PC-9 (cell line): ENCODE data around the gene RNF13. TPM values are rescaled to one million over a fixed set of nuclear protein-coding genes. Genes with fewer than 3 reads are reported as not detected.
"Not testable (repeated sequence)": the region's sequence is repeated elsewhere in the genome, so short reads cannot be mapped to it uniquely, and the experiment has no call there.

Experiments used
- BruUV-seq: library from RNA; stranded (reverse); fragments of 400-500 nt; replicated peaks from 2 replicates; lab custom pipeline; 2021; lab: Mats Ljungman, UMichigan
- CTCF ChIA-PET: fragments of 300-600 bp; sonication (Branson Sonifier 250); formaldehyde crosslinking; loops from one replicate; lab custom pipeline; 2022; ENCODE audit warnings: antibody characterized with exemption; lab: Charles Lee
- POLR2A ChIA-PET: fragments of 300-600 bp; sonication (Branson Sonifier 250); formaldehyde crosslinking; loops from one replicate; lab custom pipeline; 2022; ENCODE audit warnings: antibody characterized with exemption; ENCODE audit not compliant: unreplicated experiment; lab: Charles Lee
- DNase-seq, 2 experiments: peaks; one replicate each; pipeline versions ENCODE4 v3.0.0 to v3.0.0-alpha.2; 2015 to 2022; ENCODE audit warnings: mixed read lengths in 1 of 2
- H2AFZ ChIP-seq: fragments of 200-600 bp; sonication (generic); 2 replicates; pipeline ENCODE4 v1.8.1; 2017; ENCODE audit warnings: antibody characterized with exemption
- H3F3A ChIP-seq: fragments of 200-600 bp; sonication (generic); 2 replicates; pipeline ENCODE4 v1.8.1; 2017; ENCODE audit warnings: antibody characterized with exemption, mild to moderate bottlenecking, low read depth; ENCODE audit not compliant: insufficient read depth
- H3K27ac ChIP-seq: fragments of 200-600 bp; sonication (generic); 2 replicates; pipeline ENCODE4 v1.6.1; 2016; ENCODE audit warnings: mixed run types
- H3K27me3 ChIP-seq: fragments of 200-600 bp; sonication (generic); 2 replicates; pipeline ENCODE4 v1.6.1; 2016; ENCODE audit warnings: low read depth, mixed run types; ENCODE audit not compliant: insufficient read depth
- H3K36me3 ChIP-seq: fragments of 200-600 bp; sonication (generic); 2 replicates; pipeline ENCODE4 v1.6.1; 2016; ENCODE audit warnings: low read depth, mixed run types
- H3K4me1 ChIP-seq: fragments of 200-600 bp; sonication (generic); replicated peaks from 2 replicates; pipeline ENCODE4 v1.6.1; 2016; ENCODE audit warnings: mixed run types; ENCODE audit not compliant: insufficient read depth
- H3K4me2 ChIP-seq: fragments of 200-600 bp; sonication (generic); 2 replicates; pipeline ENCODE4 v1.6.1; 2017; ENCODE audit warnings: mixed run types
- H3K4me3 ChIP-seq: fragments of 200-600 bp; sonication (generic); 2 replicates; pipeline ENCODE4 v1.6.1; 2016; ENCODE audit warnings: mixed run types
- H3K79me2 ChIP-seq: fragments of 200-600 bp; sonication (generic); 2 replicates; pipeline ENCODE4 v1.6.1; 2017; ENCODE audit warnings: low read depth, mixed run types
- H3K9me2 ChIP-seq: fragments of 200-600 bp; sonication (generic); 2 replicates; pipeline ENCODE4 v1.8.1; 2017; ENCODE audit warnings: mild to moderate bottlenecking; ENCODE audit not compliant: insufficient read depth
- H3K9me3 ChIP-seq: fragments of 200-600 bp; sonication (generic); 2 replicates; pipeline ENCODE4 v1.8.1; 2016; ENCODE audit warnings: low read depth; ENCODE audit not compliant: insufficient read depth
- H4K20me1 ChIP-seq: fragments of 200-600 bp; sonication (generic); 2 replicates; pipeline ENCODE4 v1.8.1; 2017; ENCODE audit not compliant: insufficient read depth
- EZH2 ChIP-seq: fragments of 200-600 bp; sonication (generic); IDR thresholded peaks from 2 replicates; pipeline ENCODE4 v1.8.0; 2017; ENCODE audit warnings: antibody characterized with exemption, low read depth
- intact Hi-C: fragments of 100-400 bp; cut with micrococcal nuclease; formaldehyde crosslinking; loops from one replicate; pipeline ENCODE4 v1.10.0; 2022; ENCODE audit not compliant: unreplicated experiment
- total RNA-seq: library from RNA; stranded (reverse); gene quantifications from 2 replicates; pipeline ENCODE4 v1.2.3, GENCODE V29; 2021
- TF ChIP-seq, protein P1 (sequence below): fragments of 200-600 bp; sonication (generic); conservative IDR thresholded peaks from 2 replicates; pipeline ENCODE4 v1.6.1; 2017; ENCODE audit warnings: mixed run types, antibody characterized with exemption, mild to moderate bottlenecking, moderate library complexity

The RNF13 gene
- total RNA-seq, 1 experiment from 2014 or later = 65.0 TPM

- no TSS peak for BruUV-seq
- no peaks in the 10 kb centered on the region for H3K4me1 ChIP-seq
These were observed 15.4 kb downstream of the RNF13 start for GRCh38 chr3:149828390-149828789.

GRCh38 chr3:149829631-149830030, 16.6 kb downstream of the RNF13 start:
- H3K9me2 ChIP-seq, H4K20me1 ChIP-seq, POLR2A ChIA-PET, CTCF ChIA-PET, BruUV-seq, H3K4me3 ChIP-seq, intact Hi-C loops, H3K4me2 ChIP-seq, H3K27me3 ChIP-seq, H3K4me1 ChIP-seq, H3F3A ChIP-seq, DNase-seq, H3K27ac ChIP-seq, H2AFZ ChIP-seq: not testable (repeated sequence)
- Histone ChIP-seq H3K9me3 (peaks cover 36% of the 10 kb centered on the region), H3K79me2 (peaks cover 90% of the 10 kb centered on the region), H3K36me3 (0 out of 2 replicates have a peak, but pooled peaks cover 16% of the 10 kb centered on the region)

More at GRCh38 chr3:149828390-149828789, 15.4 kb downstream of the RNF13 start:
- H3K4me2 ChIP-seq = no peak overlapping the region
- H4K20me1 ChIP-seq = no peaks in the 10 kb centered on the region; the same call in 1 of the 2 replicates
- H3K27me3 ChIP-seq = no peaks in the 10 kb centered on the region
- H3K27ac ChIP-seq = no peak overlapping the region
- intact Hi-C loops = no loop called here
- TF ChIP-seq, protein P1, sequence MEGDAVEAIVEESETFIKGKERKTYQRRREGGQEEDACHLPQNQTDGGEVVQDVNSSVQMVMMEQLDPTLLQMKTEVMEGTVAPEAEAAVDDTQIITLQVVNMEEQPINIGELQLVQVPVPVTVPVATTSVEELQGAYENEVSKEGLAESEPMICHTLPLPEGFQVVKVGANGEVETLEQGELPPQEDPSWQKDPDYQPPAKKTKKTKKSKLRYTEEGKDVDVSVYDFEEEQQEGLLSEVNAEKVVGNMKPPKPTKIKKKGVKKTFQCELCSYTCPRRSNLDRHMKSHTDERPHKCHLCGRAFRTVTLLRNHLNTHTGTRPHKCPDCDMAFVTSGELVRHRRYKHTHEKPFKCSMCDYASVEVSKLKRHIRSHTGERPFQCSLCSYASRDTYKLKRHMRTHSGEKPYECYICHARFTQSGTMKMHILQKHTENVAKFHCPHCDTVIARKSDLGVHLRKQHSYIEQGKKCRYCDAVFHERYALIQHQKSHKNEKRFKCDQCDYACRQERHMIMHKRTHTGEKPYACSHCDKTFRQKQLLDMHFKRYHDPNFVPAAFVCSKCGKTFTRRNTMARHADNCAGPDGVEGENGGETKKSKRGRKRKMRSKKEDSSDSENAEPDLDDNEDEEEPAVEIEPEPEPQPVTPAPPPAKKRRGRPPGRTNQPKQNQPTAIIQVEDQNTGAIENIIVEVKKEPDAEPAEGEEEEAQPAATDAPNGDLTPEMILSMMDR = no peak
- TF ChIP-seq EZH2 = no peak
- POLR2A ChIA-PET = no interaction called here
- H3K79me2 ChIP-seq = peaks cover 89% of the 10 kb centered on the region
- no peak overlapping the region for H2AFZ ChIP-seq
- H3F3A ChIP-seq = no peaks in the 10 kb centered on the region
- CTCF ChIA-PET = no interaction called here
- H3K36me3 ChIP-seq = 0 out of 2 replicates have a peak, but pooled peaks cover 16% of the 10 kb centered on the region
- no peak for DNase-seq
- H3K9me2 ChIP-seq = no peaks in the 10 kb centered on the region
- H3K4me3 ChIP-seq = no peak overlapping the region
- H3K9me3 ChIP-seq = peaks cover 34% of the 10 kb centered on the region

DNA sequence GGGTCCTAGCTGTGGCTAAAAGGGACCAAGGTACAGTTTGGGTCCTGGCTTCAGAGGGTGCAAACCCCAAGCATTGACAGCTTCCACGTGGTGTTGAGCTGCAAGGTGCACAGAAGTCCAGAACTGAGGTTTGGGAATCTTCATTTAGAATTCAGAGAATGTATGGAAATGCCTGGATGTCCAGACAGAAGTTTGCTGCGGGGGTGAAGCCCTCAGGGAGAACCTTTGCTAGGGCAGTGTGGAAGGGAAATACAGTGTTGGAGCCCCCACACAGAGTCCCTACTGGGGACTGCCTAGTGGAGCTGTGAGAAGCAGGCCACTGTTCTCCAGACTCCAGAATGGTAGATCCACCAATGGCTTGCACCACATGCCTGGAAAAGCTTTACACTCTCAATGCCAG, 17.9 kb downstream of the RNF13 start:
- H3K27me3 ChIP-seq = no peaks in the 10 kb centered on the region
- no peak for TF ChIP-seq EZH2
- TF ChIP-seq, protein P1 = no peak
- no peaks in the 10 kb centered on the region for H3K4me1 ChIP-seq
- H3K4me3 ChIP-seq = no peak overlapping the region
- H3K27ac ChIP-seq = no peak overlapping the region
- peaks cover 89% of the 10 kb centered on the region for H3K79me2 ChIP-seq
- no peaks in the 10 kb centered on the region for H3K9me2 ChIP-seq
- no peak for DNase-seq
- POLR2A ChIA-PET = no interaction called here
- BruUV-seq = no TSS peak
- H3F3A ChIP-seq = no peaks in the 10 kb centered on the region
- no peak overlapping the region for H2AFZ ChIP-seq
- H4K20me1 ChIP-seq = no peaks in the 10 kb centered on the region; the same call in 1 of the 2 replicates
- H3K36me3 ChIP-seq = 0 out of 2 replicates have a peak, but pooled peaks cover 16% of the 10 kb centered on the region
- no peak overlapping the region for H3K4me2 ChIP-seq
- intact Hi-C loops = no loop called here
- CTCF ChIA-PET = no interaction called here
- peaks cover 36% of the 10 kb centered on the region for H3K9me3 ChIP-seq

DNA sequence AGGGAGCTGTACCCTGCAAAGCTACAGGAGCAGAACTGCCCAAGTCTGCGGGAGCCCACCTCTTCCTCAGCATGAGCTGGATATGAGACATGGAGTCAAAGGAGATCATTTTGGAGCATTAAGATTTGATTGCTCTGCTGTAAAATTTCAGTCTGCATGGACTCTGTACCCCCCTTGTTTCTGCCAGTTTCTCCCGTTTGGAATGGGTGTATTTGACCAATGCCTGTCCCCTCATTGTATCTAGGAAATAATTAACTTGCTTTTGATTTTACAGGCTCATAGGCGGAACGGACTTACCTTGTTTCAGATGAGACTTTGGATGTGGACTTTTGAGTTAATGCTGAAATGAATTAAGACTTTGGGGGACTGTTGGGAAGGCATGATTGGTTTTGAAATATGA, 18.3 kb downstream of the RNF13 start:
- Histone ChIP-seq H3F3A (no peaks in the 10 kb centered on the region), H2AFZ (no peak overlapping the region), H3K9me2 (no peaks in the 10 kb centered on the region), H3K9me3 (peaks cover 36% of the 10 kb centered on the region), H3K27ac (no peak overlapping the region), H3K4me3 (no peak overlapping the region), H3K36me3 (0 out of 2 replicates have a peak, but pooled peaks cover 16% of the 10 kb centered on the region), H3K4me1 (no peaks in the 10 kb centered on the region), H3K79me2 (peaks cover 85% of the 10 kb centered on the region), H4K20me1 (no peaks in the 10 kb centered on the region; the same call in 1 of the 2 replicates), H3K27me3 (no peaks in the 10 kb centered on the region), H3K4me2 (no peak overlapping the region)
- BruUV-seq = no TSS peak
- ChIA-PET CTCF (no interaction called here), POLR2A (no interaction called here)
- no peak for DNase-seq
- TF ChIP-seq, protein P1 = no peak
- no peak for TF ChIP-seq EZH2
- intact Hi-C loops = no loop called here
